ENCODE data around the gene SSR1. TPM values are rescaled to one million over a fixed set of nuclear protein-coding genes. Genes with fewer than 3 reads are reported as not detected.

SSR1 gene
- total and polyA plus RNA-seq, 2 of the 13 experiments (the other 11 are each of a cell fraction or from before 2014, with no cell fraction given) = 203 to 243 TPM

- 0 out of 2 replicates have a peak, but pooled peaks have one; percentile 86 for TF ChIP-seq RELA (CRISPR knock-in tag; IDR thresholded peaks at IDR 0.05)
- TF ChIP-seq BATF2 (CRISPR knock-in tag; IDR thresholded peaks at IDR 0.05) = 0 out of 2 replicates have a peak, but pooled peaks have one; percentile 4
- peak; percentile 84; the same call in 1 of the 2 replicates for TF ChIP-seq ZFP90 (CRISPR knock-in tag; IDR thresholded peaks at IDR 0.05; ENCODE audit: borderline replicate concordance)
- TF ChIP-seq ZNF704 (CRISPR knock-in tag; IDR thresholded peaks at IDR 0.05; ENCODE audit: borderline replicate concordance) = peak; percentile 77; the same call in 1 of the 2 replicates
- peak; percentile 77; the same call in 1 of the 2 replicates for TF ChIP-seq MED13 (CRISPR knock-in tag; IDR thresholded peaks at IDR 0.05)
- TF ChIP-seq ARID4A (CRISPR knock-in tag; IDR thresholded peaks at IDR 0.05; ENCODE audit: borderline replicate concordance) = peak; percentile 96
- TF ChIP-seq ARNT2 (CRISPR knock-in tag; IDR thresholded peaks at IDR 0.05; ENCODE audit: low read depth) = peak; percentile 96
- peak; percentile 31; the same call in 1 of the 2 replicates for TF ChIP-seq SIX1 (CRISPR knock-in tag; IDR thresholded peaks at IDR 0.05; ENCODE audit: borderline replicate concordance)
- peak; percentile 92 for TF ChIP-seq ASH2L (IDR thresholded peaks at IDR 0.05; ENCODE audit: insufficient read length, low read depth, low read length)
- no peak for TF ChIP-seq GRHL1 (CRISPR knock-in tag; conservative IDR thresholded peaks at IDR 0.05)
- no peak for TF ChIP-seq ZNF850 (CRISPR knock-in tag; conservative IDR thresholded peaks at IDR 0.05)
- TF ChIP-seq FLYWCH1 (CRISPR knock-in tag; IDR thresholded peaks at IDR 0.05) = no peak
- no peak for TF ChIP-seq KAT2B (IDR thresholded peaks at IDR 0.05; ENCODE audit: borderline replicate concordance, low read depth, low read length)
- TF ChIP-seq NR2C2 (CRISPR knock-in tag; IDR thresholded peaks at IDR 0.05; ENCODE audit: borderline replicate concordance) = peak; percentile 56; the same call in 1 of the 2 replicates
- TF ChIP-seq KDM5A (IDR thresholded peaks at IDR 0.05; ENCODE audit: borderline replicate concordance, low read length) = peak; percentile 69; the same call in 1 of the 2 replicates
- no peak for TF ChIP-seq HOXA7 (CRISPR knock-in tag; IDR thresholded peaks at IDR 0.05)
- peak; percentile 73; the same call in 1 of the 2 replicates for TF ChIP-seq ZNF235 (CRISPR knock-in tag; IDR thresholded peaks at IDR 0.05; ENCODE audit: borderline replicate concordance)
- peak; percentile 75 for TF ChIP-seq FOXA3 (CRISPR knock-in tag; IDR thresholded peaks at IDR 0.05)
- TF ChIP-seq NFYC (CRISPR knock-in tag; IDR thresholded peaks at IDR 0.05) = peak; percentile 34; the same call in 1 of the 2 replicates
- TF ChIP-seq GATAD2A (CRISPR knock-in tag; IDR thresholded peaks at IDR 0.05) = peak; percentile 85
- peak; percentile 92 for TF ChIP-seq ZNF296 (CRISPR knock-in tag; conservative IDR thresholded peaks at IDR 0.05)
Observed at GRCh38 chr6:7312616-7313504, at the start of gene SSR1 (continued).
